K562 (cell line): ENCODE measurements around the gene MYOM1. TPM values are rescaled to one million over a fixed set of nuclear protein-coding genes. Genes with fewer than 3 reads are reported as not detected.

Experiments used
- ATAC-seq: fragments of 200-7000 bp; cut with Tn5 transposase; 3 replicates; pipeline ENCODE4 v1.9.1; 2020; ENCODE audit warnings: moderate library complexity
- BruUV-seq: library from RNA; stranded (reverse); fragments of 400-500 nt; replicated peaks from 2 replicates; lab custom pipeline; 2021; lab: Mats Ljungman, UMichigan
- CTCF ChIA-PET: fragments of 300-600 bp; formaldehyde crosslinking; extraction: SDS; loops from one replicate; lab custom pipeline; 2021; ENCODE audit warnings: low intra/inter-chr PET ratio; lab: Yijun Ruan, JAX
- POLR2A ChIA-PET: fragments of 300-600, 350-650 bp; sonication (Branson Sonifier 250); formaldehyde crosslinking; extraction: SDS; loops from one replicate; lab custom pipeline; 2021; ENCODE audit warnings: antibody characterized with exemption, inconsistent platforms; lab: Yijun Ruan, JAX
- DNase-seq, 4 experiments: peaks; one replicate each; pipeline versions ENCODE4 v3.0.0 to v3.0.0-alpha.2; 2011 to 2018; ENCODE audit warnings: low spot score in 3 of 4, mixed read lengths in 3 of 4; ENCODE audit errors: extremely low read depth in 1 of 4
- FAIRE-seq: peaks from 2 replicates; lab custom pipeline; 2011; peaks lifted over from hg19 to GRCh38; lab: Jason Lieb, UNC
- H2AFZ ChIP-seq: 2 replicates; pipeline ENCODE4 v1.6.0; 2011; ENCODE audit warnings: low read depth, low read length, control low read depth, inconsistent platforms
- H3K27ac ChIP-seq: fragments of 200-600 bp; 3 replicates; pipeline ENCODE4 v1.8.0; 2011; ENCODE audit warnings: low read depth, mild to moderate bottlenecking, control low read depth, inconsistent platforms, low read length, moderate library complexity, mixed read lengths; ENCODE audit errors: extremely low read depth
- H3K27me3 ChIP-seq, 2 experiments: fragments of 300-600 bp in 1 of 2; 2 replicates in 1 of 2; 3 replicates in 1 of 2; pipeline versions ENCODE4 v1.6.0 to v1.8.0; 2011; ENCODE audit warnings: inconsistent platforms in 2 of 2, low read length in 2 of 2, mild to moderate bottlenecking in 1 of 2, mixed read lengths in 1 of 2, moderate library complexity in 1 of 2; ENCODE audit not compliant: control insufficient read depth in 2 of 2, insufficient read depth in 2 of 2
- H3K36me3 ChIP-seq: fragments of 300-600 bp; 3 replicates; pipeline ENCODE4 v1.8.0; 2011; ENCODE audit warnings: mild to moderate bottlenecking, low read length, inconsistent platforms; ENCODE audit not compliant: control insufficient read depth, insufficient read depth
- H3K4me1 ChIP-seq, 2 experiments: fragments of 200-600 bp in 1 of 2; replicated peaks in 1 of 2; 2 replicates in 1 of 2; 3 replicates in 1 of 2; pipeline versions ENCODE4 v1.5.1 to v1.8.0; 2011; ENCODE audit warnings: inconsistent platforms in 2 of 2, low read length in 2 of 2, mild to moderate bottlenecking in 1 of 2, mixed read lengths in 1 of 2, moderate library complexity in 1 of 2; ENCODE audit not compliant: control insufficient read depth in 2 of 2, insufficient read depth in 2 of 2
- H3K4me2 ChIP-seq: 2 replicates; pipeline ENCODE4 v1.6.1; 2011; ENCODE audit warnings: low read length, control low read depth, inconsistent platforms, mixed read lengths; ENCODE audit not compliant: insufficient read depth
- H3K4me3 ChIP-seq: fragments of 200-600 bp; sonication (generic), shearing (Covaris generic); 2 replicates; pipeline ENCODE4 v1.5.1; 2016; ENCODE audit warnings: control low read depth, inconsistent platforms
- H3K79me2 ChIP-seq: fragments of 200-600 bp; 3 replicates; pipeline ENCODE4 v1.8.0; 2011; ENCODE audit warnings: low read length, inconsistent platforms; ENCODE audit not compliant: control insufficient read depth, insufficient read depth
- H3K9ac ChIP-seq, 2 experiments: 2 replicates each; pipeline versions ENCODE4 v1.6.0 to v1.6.1; 2011; ENCODE audit warnings: low read depth in 2 of 2, low read length in 2 of 2, control low read depth in 1 of 2, inconsistent platforms in 1 of 2, mild to moderate bottlenecking in 1 of 2, mixed read lengths in 1 of 2; ENCODE audit not compliant: insufficient read depth in 1 of 2
- H3K9me1 ChIP-seq: one replicate; pipeline ENCODE4 v1.6.0; 2011; ENCODE audit warnings: inconsistent platforms, mild to moderate bottlenecking, low read length, moderate library complexity; ENCODE audit not compliant: control insufficient read depth, insufficient read depth
- H3K9me3 ChIP-seq: replicated peaks from 2 replicates; pipeline ENCODE4 v1.5.1; 2011; ENCODE audit warnings: low read depth, low read length, inconsistent platforms; ENCODE audit not compliant: control insufficient read depth, insufficient read depth
- H4K20me1 ChIP-seq: replicated peaks from 2 replicates; pipeline ENCODE4 v1.6.1; 2011; ENCODE audit warnings: low read length, inconsistent platforms, mixed read lengths; ENCODE audit not compliant: control insufficient read depth, insufficient read depth
- ATF7 ChIP-seq: fragments of 450-650 bp; IDR thresholded peaks from 2 replicates; pipeline ENCODE4 v1.7.1; 2014; ENCODE audit warnings: mild to moderate bottlenecking, moderate library complexity
- CEBPG ChIP-seq, 3 experiments: fragments of 200-800 bp in 1 of 3; sonication (Bioruptor generic) in 1 of 3; sonication (generic) in 1 of 3; formaldehyde crosslinking in 1 of 3; IDR thresholded peaks in 2 of 3; conservative IDR thresholded peaks in 1 of 3; 2 replicates each; pipeline versions ENCODE4 v1.6.1 to v1.8.0; 2016 to 2022; ENCODE audit warnings: missing compliant biosample characterization in 2 of 3, missing genetic modification characterization in 2 of 3, mild to moderate bottlenecking in 1 of 3, missing genetic modification reagents in 1 of 3
- HINFP ChIP-seq: fragments of 450-650 bp; conservative IDR thresholded peaks from 2 replicates; pipeline ENCODE4 v1.6.1; 2016; ENCODE audit warnings: missing genetic modification characterization, low read depth, mild to moderate bottlenecking, control low read depth, missing compliant biosample characterization
- MCM5 ChIP-seq: fragments of 450-650 bp; IDR thresholded peaks from 2 replicates; pipeline ENCODE4 v1.6.1; 2016; ENCODE audit warnings: low read depth
- NR2C1 ChIP-seq, 2 experiments: fragments of 450-650 bp; IDR thresholded peaks; 2 replicates each; pipeline ENCODE4 v1.6.1; 2017; ENCODE audit warnings: mild to moderate bottlenecking in 2 of 2, antibody characterized with exemption in 1 of 2, inconsistent platforms in 1 of 2, missing compliant biosample characterization in 1 of 2, missing genetic modification characterization in 1 of 2
- WGBS: fragments of 100-300 bp; shearing (Covaris generic); methylation state at CpG from one replicate; pipeline ENCODE4 v1.1.6; 2016; ENCODE audit warnings: low coverage, mixed read lengths; ENCODE audit not compliant: insufficient coverage; ENCODE audit errors: missing lambda C conversion rate; 5-methylcytosine and 5-hydroxymethylcytosine counted together
- in situ Hi-C: fragments of 300-500 bp; cut with MboI; formaldehyde crosslinking; loops from 4 replicates; pipeline ENCODE4 v1.15.0; 2018; ENCODE audit warnings: inconsistent platforms, mixed read lengths
- intact Hi-C: fragments of 100-400 bp; cut with micrococcal nuclease; formaldehyde crosslinking; loops from 2 replicates; pipeline ENCODE4 v1.14.2; 2022
- polyA plus RNA-seq, 8 experiments: library from polyadenylated mRNA; depleted of rRNA in 4 of 8; stranded (reverse) in 5 of 8; unstranded in 3 of 8; fragments of >200 nt; fragmentation: Nextera tagmentation in 2 of 8; fragmentation: Illumina TruSeq in 1 of 8; extraction: Ambion mirVana in 2 of 8; extraction: Trizol in 1 of 8; gene quantifications; 2 replicates each; pipeline versions ENCODE4 v1.2.1 to v1.2.3, GENCODE V29; 2011 to 2014; ENCODE audit warnings: inconsistent platforms in 1 of 8, missing spikeins in 1 of 8
- total RNA-seq, 7 experiments: library from RNA; depleted of rRNA in 6 of 7; stranded (reverse); fragments of >200 nt in 6 of 7; fragmentation: Illumina TruSeq in 2 of 7; extraction: Trizol in 2 of 7; gene quantifications; 2 replicates each; pipeline versions ENCODE4 v1.2.1 to v1.2.3, GENCODE V29; 2011 to 2021; ENCODE audit warnings: low replicate concordance in 1 of 7

The MYOM1 gene
- total and polyA plus RNA-seq, 9 of the 15 experiments (the other 6 are each of a cell fraction or from before 2014, with no cell fraction given) = 0.01 to 0.62 (median 0.25) TPM

DNA sequence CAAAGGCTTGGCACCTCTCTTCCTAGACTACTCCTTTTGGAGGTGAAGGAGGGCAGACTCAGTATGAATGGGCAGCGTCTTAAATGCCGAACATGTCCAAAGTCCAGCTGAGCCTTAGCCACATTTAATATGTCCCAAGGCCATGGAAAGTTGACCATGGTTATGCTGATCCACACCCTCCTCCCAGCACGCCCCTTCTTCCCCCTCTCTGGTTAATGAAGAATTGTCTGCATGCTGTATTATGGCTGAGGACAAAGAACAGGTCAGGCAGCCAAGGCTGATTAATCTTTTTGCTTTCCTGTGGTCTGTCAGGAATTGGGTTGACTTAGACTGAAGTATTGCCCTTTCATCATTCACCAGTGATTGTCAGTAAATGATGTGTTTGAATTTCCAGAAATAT lies 5.8 kb upstream of the MYOM1 start (continued):
- TF ChIP-seq HINFP (tag) = no peak

DNA sequence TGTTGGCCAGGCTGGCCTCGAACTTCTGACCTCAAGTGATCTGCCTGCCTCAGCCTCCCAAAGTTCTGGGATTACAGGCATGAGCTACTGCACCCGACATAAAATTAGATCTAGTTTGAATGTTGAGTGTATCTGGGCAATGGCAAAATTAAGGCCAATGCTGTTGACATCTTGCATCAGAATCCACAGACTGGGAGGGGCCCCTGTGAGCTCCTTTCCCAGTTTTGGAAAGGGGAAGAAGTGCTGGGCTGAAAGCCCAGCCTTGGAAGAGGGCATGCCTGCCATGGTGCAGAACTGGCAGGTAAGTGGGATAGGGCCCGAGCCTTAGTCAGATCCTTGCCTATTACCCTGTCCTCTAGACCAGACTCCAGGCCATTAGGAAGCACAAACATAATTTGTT lies 4.5 kb upstream of the MYOM1 start:
- FAIRE-seq (no peak), DNase-seq (no peak), ATAC-seq (no peak)
- Histone ChIP-seq H3K9ac (no peak overlapping the region), H2AFZ (no peak overlapping the region), H3K27me3 (no peaks in the 10 kb centered on the region), H3K9me3 (no peaks in the 10 kb centered on the region), H3K36me3 (no peaks in the 10 kb centered on the region), H3K27ac (no peak overlapping the region), H3K4me1 (peaks cover 5 to 7% of the 10 kb centered on the region in 2 experiments; a peak in 4 of 5 replicates), H3K9me1 (no peaks in the 10 kb centered on the region), H3K79me2 (no peaks in the 10 kb centered on the region), H4K20me1 (no peaks in the 10 kb centered on the region), H3K4me3 (no peak overlapping the region), H3K4me2 (no peak overlapping the region)
- TF ChIP-seq MCM5 (no peak), NR2C1 (IDR thresholded peaks at IDR 0.05) (no peak), NR2C1 (tag; IDR thresholded peaks at IDR 0.05) (0 out of 2 replicates have a peak, but pooled peaks have one; percentile 16), CEBPG (CRISPR knock-in tag; IDR thresholded peaks at IDR 0.05) (peak; percentile 72; the same call in 1 of the 2 replicates), CEBPG (tag; conservative IDR thresholded peaks at IDR 0.05 in 1 of 2, IDR thresholded peaks at IDR 0.05 in 1 of 2) (peak; percentile 55 to 67; a peak in 3 of 4 replicates), ATF7 (0 out of 2 replicates have a peak, but pooled peaks have one; percentile 15)
- BruUV-seq = no TSS peak
- in situ Hi-C loops (no loop called here), intact Hi-C loops (no loop called here)
- ChIA-PET POLR2A (interaction anchor here (0.7 to 1.2 kb wide), 3 partner anchors 15 to 306 kb away, joined by 3 read pairs; partner anchors contain the start of gene MYL12A), CTCF (no interaction called here)
- WGBS = 35% methylated on average over 3 of the region's 3 CpGs
